Measurements from ENCODE around the gene TMEM38B. TPM values are rescaled to one million over a fixed set of nuclear protein-coding genes. Genes with fewer than 3 reads are reported as not detected.

Gene TMEM38B
- polyA plus RNA-seq, 1 donor from 2014 or later = 30.9 TPM

DNA sequence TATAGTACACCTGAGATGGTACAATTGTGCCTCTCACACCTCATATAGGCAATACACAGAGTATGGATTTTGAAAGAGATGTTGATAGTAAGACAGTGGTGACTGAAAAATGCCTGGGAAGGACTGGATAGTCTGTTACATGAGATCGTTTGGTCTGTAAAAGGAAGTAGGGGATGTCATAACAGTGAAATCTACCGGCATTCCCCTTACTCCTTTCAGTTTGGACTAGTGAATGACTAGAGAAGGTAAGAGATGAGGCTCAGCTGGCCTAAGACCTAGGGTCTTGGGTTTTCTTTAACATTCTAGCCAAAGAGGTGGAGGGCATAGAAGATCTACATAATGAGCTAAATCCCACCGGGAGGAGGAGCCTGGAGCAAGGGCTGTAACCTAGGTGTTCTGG, 24.0 kb upstream of the TMEM38B start:
- no peaks in the 10 kb centered on the region for H3F3A ChIP-seq (ENCODE audit: insufficient read depth, low read length, poor library complexity, severe bottlenecking)

DNA sequence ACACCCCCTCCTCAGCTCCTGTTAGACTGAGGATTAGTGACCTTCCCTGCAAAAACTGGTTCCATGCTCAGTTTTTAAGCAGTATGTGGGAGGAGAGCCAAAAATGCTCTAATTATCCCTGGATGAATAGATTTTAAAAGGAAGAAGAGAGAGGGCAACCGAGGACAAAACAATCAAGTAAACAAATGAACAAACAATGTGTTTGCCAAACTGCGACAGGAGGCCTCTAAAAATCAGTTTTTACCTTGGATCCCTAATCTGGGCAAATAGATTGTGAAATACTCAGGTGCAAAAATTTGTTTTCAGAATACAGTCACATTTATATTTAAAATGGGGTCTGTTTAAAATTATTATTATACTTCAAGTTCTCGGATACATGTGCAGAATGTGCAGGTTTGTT, 23.6 kb upstream of the TMEM38B start:
- no peaks in the 10 kb centered on the region for H3K9me3 ChIP-seq (ENCODE audit: low read length)
- H3F3A ChIP-seq (ENCODE audit: insufficient read depth, low read length, poor library complexity, severe bottlenecking) = no peaks in the 10 kb centered on the region
- no peak overlapping the region for H3K4me3 ChIP-seq (ENCODE audit: low read length)
- no peaks in the 10 kb centered on the region for H3K36me3 ChIP-seq (ENCODE audit: insufficient read depth, low read length)
- H3K9me2 ChIP-seq (ENCODE audit: insufficient read depth, low read length) = no peaks in the 10 kb centered on the region
- TF ChIP-seq RAD21 (conservative IDR thresholded peaks at IDR 0.05) = no peak
- TF ChIP-seq, protein P1, sequence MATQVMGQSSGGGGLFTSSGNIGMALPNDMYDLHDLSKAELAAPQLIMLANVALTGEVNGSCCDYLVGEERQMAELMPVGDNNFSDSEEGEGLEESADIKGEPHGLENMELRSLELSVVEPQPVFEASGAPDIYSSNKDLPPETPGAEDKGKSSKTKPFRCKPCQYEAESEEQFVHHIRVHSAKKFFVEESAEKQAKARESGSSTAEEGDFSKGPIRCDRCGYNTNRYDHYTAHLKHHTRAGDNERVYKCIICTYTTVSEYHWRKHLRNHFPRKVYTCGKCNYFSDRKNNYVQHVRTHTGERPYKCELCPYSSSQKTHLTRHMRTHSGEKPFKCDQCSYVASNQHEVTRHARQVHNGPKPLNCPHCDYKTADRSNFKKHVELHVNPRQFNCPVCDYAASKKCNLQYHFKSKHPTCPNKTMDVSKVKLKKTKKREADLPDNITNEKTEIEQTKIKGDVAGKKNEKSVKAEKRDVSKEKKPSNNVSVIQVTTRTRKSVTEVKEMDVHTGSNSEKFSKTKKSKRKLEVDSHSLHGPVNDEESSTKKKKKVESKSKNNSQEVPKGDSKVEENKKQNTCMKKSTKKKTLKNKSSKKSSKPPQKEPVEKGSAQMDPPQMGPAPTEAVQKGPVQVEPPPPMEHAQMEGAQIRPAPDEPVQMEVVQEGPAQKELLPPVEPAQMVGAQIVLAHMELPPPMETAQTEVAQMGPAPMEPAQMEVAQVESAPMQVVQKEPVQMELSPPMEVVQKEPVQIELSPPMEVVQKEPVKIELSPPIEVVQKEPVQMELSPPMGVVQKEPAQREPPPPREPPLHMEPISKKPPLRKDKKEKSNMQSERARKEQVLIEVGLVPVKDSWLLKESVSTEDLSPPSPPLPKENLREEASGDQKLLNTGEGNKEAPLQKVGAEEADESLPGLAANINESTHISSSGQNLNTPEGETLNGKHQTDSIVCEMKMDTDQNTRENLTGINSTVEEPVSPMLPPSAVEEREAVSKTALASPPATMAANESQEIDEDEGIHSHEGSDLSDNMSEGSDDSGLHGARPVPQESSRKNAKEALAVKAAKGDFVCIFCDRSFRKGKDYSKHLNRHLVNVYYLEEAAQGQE (IDR thresholded peaks at IDR 0.05; ENCODE audit: borderline replicate concordance) = no peak
- no peak overlapping the region for H2AFZ ChIP-seq (ENCODE audit: low read depth, low read length)
- no peak overlapping the region for H3K4me2 ChIP-seq (ENCODE audit: low read length)
- no peak overlapping the region for H3K9ac ChIP-seq (ENCODE audit: low read length)
- H3K27ac ChIP-seq (ENCODE audit: low read length) = no peak overlapping the region
- H3K27me3 ChIP-seq (ENCODE audit: insufficient read depth, low read depth, low read length) = peaks cover 43% of the 10 kb centered on the region
- H3K79me2 ChIP-seq (replicated peaks; ENCODE audit: insufficient read depth, low read length) = no peaks in the 10 kb centered on the region
- H4K20me1 ChIP-seq (ENCODE audit: insufficient read depth) = no peaks in the 10 kb centered on the region

More for the DNA sequence above, 24.0 kb upstream of the TMEM38B start:
- Histone ChIP-seq H3K27ac (ENCODE audit: low read length) (no peak overlapping the region), H3K27me3 (ENCODE audit: insufficient read depth, low read depth, low read length) (peaks cover 39% of the 10 kb centered on the region), H3K79me2 (replicated peaks; ENCODE audit: insufficient read depth, low read length) (no peaks in the 10 kb centered on the region), H3K9me3 (ENCODE audit: low read length) (no peaks in the 10 kb centered on the region), H4K20me1 (ENCODE audit: insufficient read depth) (no peaks in the 10 kb centered on the region), H3K9me2 (ENCODE audit: insufficient read depth, low read length) (no peaks in the 10 kb centered on the region), H3K9ac (ENCODE audit: low read length) (no peak overlapping the region), H3K4me2 (ENCODE audit: low read length) (no peak overlapping the region), H3K4me3 (ENCODE audit: low read length) (no peak overlapping the region), H3K36me3 (ENCODE audit: insufficient read depth, low read length) (no peaks in the 10 kb centered on the region), H2AFZ (ENCODE audit: low read depth, low read length) (no peak overlapping the region)
- no peak for TF ChIP-seq EZH2 (IDR thresholded peaks at IDR 0.05; ENCODE audit: borderline replicate concordance, insufficient read depth, low read length, poor library complexity, severe bottlenecking)
- TF ChIP-seq, protein P1 (IDR thresholded peaks at IDR 0.05; ENCODE audit: borderline replicate concordance) = no peak
- TF ChIP-seq MXI1 (conservative IDR thresholded peaks at IDR 0.05; ENCODE audit: poor library complexity, severe bottlenecking) = no peak
- TF ChIP-seq RAD21 (conservative IDR thresholded peaks at IDR 0.05) = no peak
- TF ChIP-seq TAF1 (IDR thresholded peaks at IDR 0.05; ENCODE audit: low read depth) = no peak
- no peak for TF ChIP-seq POLR2AphosphoS5 (IDR thresholded peaks at IDR 0.05)
- no peak for TF ChIP-seq SMC3 (conservative IDR thresholded peaks at IDR 0.05; ENCODE audit: poor library complexity)
- TF ChIP-seq, protein P2, sequence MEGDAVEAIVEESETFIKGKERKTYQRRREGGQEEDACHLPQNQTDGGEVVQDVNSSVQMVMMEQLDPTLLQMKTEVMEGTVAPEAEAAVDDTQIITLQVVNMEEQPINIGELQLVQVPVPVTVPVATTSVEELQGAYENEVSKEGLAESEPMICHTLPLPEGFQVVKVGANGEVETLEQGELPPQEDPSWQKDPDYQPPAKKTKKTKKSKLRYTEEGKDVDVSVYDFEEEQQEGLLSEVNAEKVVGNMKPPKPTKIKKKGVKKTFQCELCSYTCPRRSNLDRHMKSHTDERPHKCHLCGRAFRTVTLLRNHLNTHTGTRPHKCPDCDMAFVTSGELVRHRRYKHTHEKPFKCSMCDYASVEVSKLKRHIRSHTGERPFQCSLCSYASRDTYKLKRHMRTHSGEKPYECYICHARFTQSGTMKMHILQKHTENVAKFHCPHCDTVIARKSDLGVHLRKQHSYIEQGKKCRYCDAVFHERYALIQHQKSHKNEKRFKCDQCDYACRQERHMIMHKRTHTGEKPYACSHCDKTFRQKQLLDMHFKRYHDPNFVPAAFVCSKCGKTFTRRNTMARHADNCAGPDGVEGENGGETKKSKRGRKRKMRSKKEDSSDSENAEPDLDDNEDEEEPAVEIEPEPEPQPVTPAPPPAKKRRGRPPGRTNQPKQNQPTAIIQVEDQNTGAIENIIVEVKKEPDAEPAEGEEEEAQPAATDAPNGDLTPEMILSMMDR (IDR thresholded peaks at IDR 0.05; ENCODE audit: poor library complexity, severe bottlenecking) = no peak
- no peak for TF ChIP-seq EP300 (conservative IDR thresholded peaks at IDR 0.05; ENCODE audit: poor library complexity, severe bottlenecking)

Data from neural cell (in vitro differentiated cells).